ENCODE data around the gene DACT2.

GRCh38 chr6:168307015-168307694, 12.4 kb downstream of the DACT2 start:
- TF ChIP-seq CTCF (conservative IDR thresholded peaks at IDR 0.05) (no peak), ZFX (IDR thresholded peaks at IDR 0.05) (no peak)

Data from C4-2B (cell line).